ENCODE results near the gene DNMBP. TPM values are rescaled to one million over a fixed set of nuclear protein-coding genes. Genes with fewer than 3 reads are reported as not detected.
A peak's percentile ranks its signal among the peaks of the same experiment; 100 is the strongest.

DNMBP gene
- total RNA-seq, 1 donor: 13.0 TPM

DNA sequence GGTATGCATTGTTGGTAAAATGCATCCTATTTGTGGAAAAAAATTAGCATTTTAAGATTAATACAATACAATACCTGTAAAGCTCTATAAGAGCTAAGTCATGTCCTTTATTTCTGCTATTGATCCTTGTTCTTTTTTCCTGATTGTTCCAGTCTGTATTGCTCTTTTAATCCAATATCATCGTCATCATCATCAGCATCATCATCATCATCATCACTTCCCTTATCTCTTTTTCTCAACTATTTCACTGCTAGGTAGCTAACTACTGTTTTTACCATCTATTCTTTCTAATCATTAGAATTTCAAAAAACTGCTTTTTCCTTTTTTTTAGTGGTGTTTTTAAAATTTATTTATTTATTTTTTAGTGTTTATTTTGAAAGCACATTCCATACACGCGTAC lies 156.1 kb downstream of the DNMBP start:
- Histone ChIP-seq H3K4me2 (ENCODE audit: insufficient read depth, low read length) (peak overlapping the region; percentile 34), H3K27me3 (ENCODE audit: insufficient read depth, low read length) (no peaks in the 10 kb centered on the region), H3K9me3 (ENCODE audit: low read depth, low read length) (no peaks in the 10 kb centered on the region), H3K27ac (ENCODE audit: low read depth, low read length) (no peak overlapping the region), H3K4me3 (ENCODE audit: insufficient read depth, low read length) (no peak overlapping the region), H3K79me2 (ENCODE audit: insufficient read depth, low read length) (no peaks in the 10 kb centered on the region), H2AFZ (ENCODE audit: low read length) (no peak overlapping the region), H3K4me1 (ENCODE audit: insufficient read depth, low read length) (no peaks in the 10 kb centered on the region), H4K20me1 (ENCODE audit: insufficient read depth, low read length) (no peaks in the 10 kb centered on the region), H3K36me3 (ENCODE audit: insufficient read depth, low read length) (no peaks in the 10 kb centered on the region)
- TF ChIP-seq, protein P1, sequence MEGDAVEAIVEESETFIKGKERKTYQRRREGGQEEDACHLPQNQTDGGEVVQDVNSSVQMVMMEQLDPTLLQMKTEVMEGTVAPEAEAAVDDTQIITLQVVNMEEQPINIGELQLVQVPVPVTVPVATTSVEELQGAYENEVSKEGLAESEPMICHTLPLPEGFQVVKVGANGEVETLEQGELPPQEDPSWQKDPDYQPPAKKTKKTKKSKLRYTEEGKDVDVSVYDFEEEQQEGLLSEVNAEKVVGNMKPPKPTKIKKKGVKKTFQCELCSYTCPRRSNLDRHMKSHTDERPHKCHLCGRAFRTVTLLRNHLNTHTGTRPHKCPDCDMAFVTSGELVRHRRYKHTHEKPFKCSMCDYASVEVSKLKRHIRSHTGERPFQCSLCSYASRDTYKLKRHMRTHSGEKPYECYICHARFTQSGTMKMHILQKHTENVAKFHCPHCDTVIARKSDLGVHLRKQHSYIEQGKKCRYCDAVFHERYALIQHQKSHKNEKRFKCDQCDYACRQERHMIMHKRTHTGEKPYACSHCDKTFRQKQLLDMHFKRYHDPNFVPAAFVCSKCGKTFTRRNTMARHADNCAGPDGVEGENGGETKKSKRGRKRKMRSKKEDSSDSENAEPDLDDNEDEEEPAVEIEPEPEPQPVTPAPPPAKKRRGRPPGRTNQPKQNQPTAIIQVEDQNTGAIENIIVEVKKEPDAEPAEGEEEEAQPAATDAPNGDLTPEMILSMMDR (IDR thresholded peaks at IDR 0.05; ENCODE audit: extremely low read depth, low read depth, low read length): no peak
- no peak for DNase-seq (ENCODE audit: insufficient read length, low spot score, missing footprints)

DNA sequence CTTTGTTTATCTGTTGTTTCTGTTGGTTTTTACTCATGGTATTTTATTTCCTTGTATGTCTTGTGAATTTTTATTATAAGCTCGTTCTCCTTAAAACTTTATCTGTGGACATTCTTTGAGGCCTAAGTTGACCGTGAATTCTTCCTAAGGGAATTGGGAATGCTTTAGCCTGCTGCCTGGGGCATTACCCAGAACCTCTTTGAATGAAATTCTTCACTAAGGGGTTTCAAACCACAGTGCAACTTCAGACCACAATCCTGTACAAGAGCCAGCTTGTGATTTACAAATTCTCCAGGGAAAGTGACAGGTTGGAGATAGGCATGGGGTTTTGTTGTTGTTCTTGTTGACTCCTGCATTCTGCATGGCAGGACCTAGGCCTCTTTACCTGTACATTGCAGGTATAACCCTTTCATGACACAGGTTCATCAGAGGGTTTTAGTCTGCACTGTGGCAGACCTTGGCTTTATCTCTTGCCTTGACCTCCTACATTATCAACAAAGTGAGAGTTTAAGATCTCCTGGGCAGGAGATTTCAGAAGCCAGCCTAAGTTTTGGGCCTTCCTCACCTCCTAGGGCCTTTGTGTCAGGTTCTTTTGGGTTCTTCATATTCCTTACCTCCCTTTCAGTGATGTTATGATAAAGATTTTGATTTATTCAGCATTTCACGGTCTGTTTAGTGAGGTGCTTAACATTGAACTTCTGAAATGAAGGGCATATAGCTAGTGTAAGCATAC lies 157.1 kb downstream of the DNMBP start:
- Histone ChIP-seq H2AFZ (ENCODE audit: low read length) (no peak overlapping the region), H3K79me2 (ENCODE audit: insufficient read depth, low read length) (no peaks in the 10 kb centered on the region), H3K4me2 (ENCODE audit: insufficient read depth, low read length) (no peak overlapping the region), H3K4me3 (ENCODE audit: insufficient read depth, low read length) (no peak overlapping the region), H3K4me1 (ENCODE audit: insufficient read depth, low read length) (no peaks in the 10 kb centered on the region), H3K27ac (ENCODE audit: low read depth, low read length) (no peak overlapping the region), H3K36me3 (ENCODE audit: insufficient read depth, low read length) (no peaks in the 10 kb centered on the region), H3K27me3 (ENCODE audit: insufficient read depth, low read length) (no peaks in the 10 kb centered on the region), H4K20me1 (ENCODE audit: insufficient read depth, low read length) (no peaks in the 10 kb centered on the region), H3K9me3 (ENCODE audit: low read depth, low read length) (no peaks in the 10 kb centered on the region)
- TF ChIP-seq, protein P1 (IDR thresholded peaks at IDR 0.05; ENCODE audit: extremely low read depth, low read depth, low read length): no peak
- DNase-seq (ENCODE audit: insufficient read length, low spot score, missing footprints): no peak

DNA sequence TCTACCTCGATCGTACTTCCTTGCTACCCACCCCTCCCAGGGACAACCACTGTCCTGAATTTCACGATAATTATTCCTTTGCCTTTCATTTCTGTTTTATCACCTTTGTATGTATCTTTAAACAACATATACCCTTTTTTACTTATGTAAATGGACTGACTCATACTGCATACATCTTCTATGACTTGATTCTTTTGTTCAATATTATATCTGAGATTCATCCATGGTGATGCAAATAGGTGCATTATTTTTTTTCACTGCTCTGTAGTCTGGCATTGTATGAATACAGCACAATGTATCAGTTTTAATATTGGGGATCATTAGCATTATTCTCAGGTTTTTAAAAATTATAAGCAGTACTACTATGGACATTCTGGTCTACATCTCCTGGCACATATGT lies 157.9 kb downstream of the DNMBP start:
- TF ChIP-seq, protein P1 (IDR thresholded peaks at IDR 0.05; ENCODE audit: extremely low read depth, low read depth, low read length): no peak
- Histone ChIP-seq H3K27me3 (ENCODE audit: insufficient read depth, low read length) (no peaks in the 10 kb centered on the region), H3K27ac (ENCODE audit: low read depth, low read length) (no peak overlapping the region)

DNA sequence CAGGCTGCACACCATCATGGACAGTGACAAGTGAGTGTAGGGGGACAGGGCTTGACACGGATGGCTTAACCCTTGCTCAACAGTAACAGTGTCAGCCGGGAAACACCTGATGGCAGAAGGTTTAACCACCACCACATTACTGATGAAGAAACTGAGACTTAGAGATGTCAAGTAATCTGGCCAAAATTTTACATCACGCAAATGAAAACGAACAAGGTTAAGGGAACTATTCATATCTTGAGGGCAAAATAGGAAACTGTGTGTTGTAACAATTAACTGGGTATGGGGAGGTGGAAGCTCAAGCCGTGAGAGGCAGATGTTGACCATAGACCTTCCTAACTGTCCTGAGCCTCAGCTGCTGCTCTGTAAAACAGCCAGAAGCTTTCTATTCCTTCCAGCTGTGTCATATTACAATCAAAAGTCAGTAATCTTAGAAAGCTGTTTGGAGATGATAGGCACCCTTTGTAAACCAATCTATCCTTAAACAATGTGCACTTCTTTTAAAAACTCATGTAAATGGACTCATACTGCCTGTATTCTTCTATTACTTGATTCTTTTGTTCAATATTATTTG lies 158.9 kb downstream of the DNMBP start:
- Histone ChIP-seq H4K20me1 (ENCODE audit: insufficient read depth, low read length) (no peaks in the 10 kb centered on the region), H2AFZ (ENCODE audit: low read length) (no peak overlapping the region), H3K4me2 (ENCODE audit: insufficient read depth, low read length) (no peak overlapping the region), H3K4me1 (ENCODE audit: insufficient read depth, low read length) (peaks cover 7% of the 10 kb centered on the region), H3K9me3 (ENCODE audit: low read depth, low read length) (no peaks in the 10 kb centered on the region), H3K27me3 (ENCODE audit: insufficient read depth, low read length) (no peaks in the 10 kb centered on the region), H3K79me2 (ENCODE audit: insufficient read depth, low read length) (no peaks in the 10 kb centered on the region), H3K36me3 (ENCODE audit: insufficient read depth, low read length) (no peaks in the 10 kb centered on the region), H3K27ac (ENCODE audit: low read depth, low read length) (no peak overlapping the region), H3K4me3 (ENCODE audit: insufficient read depth, low read length) (no peak overlapping the region)
- TF ChIP-seq, protein P1 (IDR thresholded peaks at IDR 0.05; ENCODE audit: extremely low read depth, low read depth, low read length): no peak
- DNase-seq (ENCODE audit: insufficient read length, low spot score, missing footprints): no peak

More for the DNA sequence above, 157.9 kb downstream of the DNMBP start:
- Histone ChIP-seq H3K79me2 (ENCODE audit: insufficient read depth, low read length) (no peaks in the 10 kb centered on the region), H3K4me2 (ENCODE audit: insufficient read depth, low read length) (no peak overlapping the region), H3K4me3 (ENCODE audit: insufficient read depth, low read length) (no peak overlapping the region), H3K4me1 (ENCODE audit: insufficient read depth, low read length) (no peaks in the 10 kb centered on the region), H3K9me3 (ENCODE audit: low read depth, low read length) (no peaks in the 10 kb centered on the region), H4K20me1 (ENCODE audit: insufficient read depth, low read length) (no peaks in the 10 kb centered on the region), H3K36me3 (ENCODE audit: insufficient read depth, low read length) (no peaks in the 10 kb centered on the region), H2AFZ (ENCODE audit: low read length) (no peak overlapping the region)
- no peak for DNase-seq (ENCODE audit: insufficient read length, low spot score, missing footprints)

All from osteoblast (primary cell).